GM23338 (cell line): Measurements from ENCODE around the gene SMAD3. TPM values are rescaled to one million over a fixed set of nuclear protein-coding genes. Genes with fewer than 3 reads are reported as not detected.

Experiments
- CREB1 ChIP-seq: fragments of 250-450 bp; sonication (Bioruptor Pico); IDR thresholded peaks from 2 replicates; pipeline ENCODE4 v1.5.0; 2020; ENCODE audit warnings: low read depth, mild to moderate bottlenecking, moderate library complexity
- EZH2phosphoT487 ChIP-seq: fragments of 200-600 bp; sonication (generic); IDR thresholded peaks from one replicate; pipeline ENCODE4 v1.8.1; 2018; ENCODE audit warnings: antibody characterized with exemption; ENCODE audit not compliant: unreplicated experiment
- NANOG ChIP-seq: IDR thresholded peaks from 2 replicates; pipeline ENCODE4 v1.6.1; 2016; ENCODE audit warnings: antibody characterized with exemption, borderline replicate concordance
- REST ChIP-seq: IDR thresholded peaks from one replicate; pipeline ENCODE4 v1.6.1; 2018; ENCODE audit warnings: antibody characterized with exemption; ENCODE audit not compliant: unreplicated experiment
- STAT1 ChIP-seq: IDR thresholded peaks from one replicate; pipeline ENCODE4 v1.6.1; 2016; ENCODE audit warnings: antibody characterized with exemption; ENCODE audit not compliant: unreplicated experiment
- ZNF114 ChIP-seq: fragments of 250-450 bp; sonication (Bioruptor Pico); IDR thresholded peaks from 2 replicates; pipeline ENCODE4 v1.5.0; 2020; ENCODE audit warnings: mild to moderate bottlenecking, moderate library complexity
- ZNF462 ChIP-seq: fragments of 250-450 bp; sonication (Bioruptor Pico); IDR thresholded peaks from 2 replicates; pipeline ENCODE4 v1.5.0; 2020; ENCODE audit warnings: mild to moderate bottlenecking, moderate library complexity
- polyA plus RNA-seq: library from polyadenylated mRNA; unstranded; fragments of >200 nt; fragmentation: Nextera tagmentation; extraction: Ambion mirVana; gene quantifications from 2 replicates; pipeline ENCODE4 v1.2.1, GENCODE V29; 2016
- total RNA-seq: library from RNA; depleted of rRNA; stranded (reverse); fragments of >200 nt; shearing (Covaris generic); gene quantifications from 2 replicates; pipeline ENCODE4 v1.2.3, GENCODE V29; 2014

Gene SMAD3
- total and polyA plus RNA-seq, 2 experiments from 2014 or later: 4.9 to 11.6 TPM

DNA sequence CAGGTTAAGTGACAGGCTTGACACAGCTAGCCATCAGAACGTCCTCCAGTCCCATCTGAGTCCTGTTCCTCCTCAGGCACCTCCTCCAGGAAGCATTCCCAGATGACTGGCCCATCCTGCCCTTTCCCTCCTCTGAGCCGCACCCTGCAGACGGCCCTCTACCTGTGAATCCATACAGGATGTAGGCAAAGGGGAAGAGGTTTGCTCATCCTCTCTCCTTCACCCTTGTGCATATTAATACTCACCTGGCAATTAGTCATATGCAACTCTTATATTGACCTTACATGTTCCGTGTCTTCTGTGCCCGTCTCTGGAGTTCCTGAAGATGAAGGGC is 61.9 kb downstream of the SMAD3 start (continued):
- TF ChIP-seq ZNF462 (CRISPR knock-in tag): no peak
- no peak for TF ChIP-seq EZH2phosphoT487
- TF ChIP-seq ZNF114 (CRISPR knock-in tag): no peak
- TF ChIP-seq STAT1: no peak
- no peak for TF ChIP-seq NANOG
- no peak for TF ChIP-seq REST
- no peak for TF ChIP-seq CREB1 (CRISPR knock-in tag)
